Neural progenitor cell (in vitro differentiated cells): Measurements from ENCODE around the gene KRT37.

Experiments
- EZH2phosphoT487 ChIP-seq: fragments of 200-600 bp; sonication (generic); IDR thresholded peaks from 2 replicates; pipeline ENCODE4 v1.6.1; 2017; ENCODE audit warnings: antibody characterized with exemption
- TF ChIP-seq, protein P1 (sequence below): fragments of 200-600 bp; sonication (generic); IDR thresholded peaks from 2 replicates; pipeline ENCODE4 v1.5.1; 2017; ENCODE audit warnings: antibody characterized with exemption, mild to moderate bottlenecking

DNA sequence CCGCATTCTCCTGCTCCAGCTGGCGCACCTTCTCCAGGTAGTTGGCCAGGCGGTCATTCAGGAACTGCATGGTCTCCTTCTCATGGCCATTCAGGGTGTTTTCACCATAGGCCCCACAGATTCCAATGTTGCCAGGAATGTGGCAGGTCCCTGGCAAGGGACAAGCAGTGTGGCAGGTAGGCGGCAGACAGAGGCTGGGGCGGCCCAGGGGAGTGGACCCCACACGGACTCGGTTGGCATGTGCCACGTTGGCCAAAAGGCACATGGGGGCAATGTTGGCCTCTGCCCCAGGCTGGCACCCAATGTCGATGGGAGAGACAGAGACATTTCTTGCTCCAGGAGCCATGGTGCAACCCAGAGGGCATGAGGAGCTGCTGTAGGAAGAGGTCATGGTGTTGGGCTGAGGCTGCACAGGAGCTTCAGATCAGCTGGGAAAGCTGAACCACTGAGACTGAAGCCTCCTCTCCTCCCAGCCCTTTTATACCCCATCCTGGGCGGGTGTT is 16.2 kb upstream of the KRT37 start, which contains the start of gene KRT38:
- TF ChIP-seq, protein P1, sequence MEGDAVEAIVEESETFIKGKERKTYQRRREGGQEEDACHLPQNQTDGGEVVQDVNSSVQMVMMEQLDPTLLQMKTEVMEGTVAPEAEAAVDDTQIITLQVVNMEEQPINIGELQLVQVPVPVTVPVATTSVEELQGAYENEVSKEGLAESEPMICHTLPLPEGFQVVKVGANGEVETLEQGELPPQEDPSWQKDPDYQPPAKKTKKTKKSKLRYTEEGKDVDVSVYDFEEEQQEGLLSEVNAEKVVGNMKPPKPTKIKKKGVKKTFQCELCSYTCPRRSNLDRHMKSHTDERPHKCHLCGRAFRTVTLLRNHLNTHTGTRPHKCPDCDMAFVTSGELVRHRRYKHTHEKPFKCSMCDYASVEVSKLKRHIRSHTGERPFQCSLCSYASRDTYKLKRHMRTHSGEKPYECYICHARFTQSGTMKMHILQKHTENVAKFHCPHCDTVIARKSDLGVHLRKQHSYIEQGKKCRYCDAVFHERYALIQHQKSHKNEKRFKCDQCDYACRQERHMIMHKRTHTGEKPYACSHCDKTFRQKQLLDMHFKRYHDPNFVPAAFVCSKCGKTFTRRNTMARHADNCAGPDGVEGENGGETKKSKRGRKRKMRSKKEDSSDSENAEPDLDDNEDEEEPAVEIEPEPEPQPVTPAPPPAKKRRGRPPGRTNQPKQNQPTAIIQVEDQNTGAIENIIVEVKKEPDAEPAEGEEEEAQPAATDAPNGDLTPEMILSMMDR, result no peak
- no peak for TF ChIP-seq EZH2phosphoT487
